WERI-Rb-1 (cell line): Measurements from ENCODE around the gene TBC1D20.

Experiments used
- DNase-seq: peaks from one replicate; pipeline ENCODE4 v3.0.0-alpha.2; 2020
- H3K27ac ChIP-seq: fragments of 250-450 bp; sonication (Bioruptor Pico); 2 replicates; pipeline ENCODE4 v1.5.1; 2020; ENCODE audit warnings: mild to moderate bottlenecking, moderate library complexity
- H3K27me3 ChIP-seq: fragments of 250-450 bp; sonication (Bioruptor Pico); 2 replicates; pipeline ENCODE4 v1.5.1; 2021; ENCODE audit warnings: mild to moderate bottlenecking, low read depth, moderate library complexity; ENCODE audit not compliant: insufficient read depth, severe bottlenecking
- H3K36me3 ChIP-seq: fragments of 250-450 bp; sonication (Bioruptor Pico); 2 replicates; pipeline ENCODE4 v1.5.1; 2020; ENCODE audit warnings: mild to moderate bottlenecking, moderate library complexity
- H3K4me3 ChIP-seq: 2 replicates; pipeline ENCODE4 v1.5.1; 2011; ENCODE audit warnings: low read depth, mild to moderate bottlenecking, control low read depth, low read length
- H3K9me3 ChIP-seq: fragments of 250-450 bp; sonication (Bioruptor Pico); 2 replicates; pipeline ENCODE4 v1.5.1; 2021; ENCODE audit warnings: mild to moderate bottlenecking, moderate library complexity; ENCODE audit not compliant: severe bottlenecking
- TF ChIP-seq, protein P1 (sequence below): IDR thresholded peaks from 2 replicates; pipeline ENCODE4 v1.5.1; 2011; ENCODE audit warnings: low read depth, mild to moderate bottlenecking, control low read depth, inconsistent platforms, low read length

TBC1D20 gene

DNA sequence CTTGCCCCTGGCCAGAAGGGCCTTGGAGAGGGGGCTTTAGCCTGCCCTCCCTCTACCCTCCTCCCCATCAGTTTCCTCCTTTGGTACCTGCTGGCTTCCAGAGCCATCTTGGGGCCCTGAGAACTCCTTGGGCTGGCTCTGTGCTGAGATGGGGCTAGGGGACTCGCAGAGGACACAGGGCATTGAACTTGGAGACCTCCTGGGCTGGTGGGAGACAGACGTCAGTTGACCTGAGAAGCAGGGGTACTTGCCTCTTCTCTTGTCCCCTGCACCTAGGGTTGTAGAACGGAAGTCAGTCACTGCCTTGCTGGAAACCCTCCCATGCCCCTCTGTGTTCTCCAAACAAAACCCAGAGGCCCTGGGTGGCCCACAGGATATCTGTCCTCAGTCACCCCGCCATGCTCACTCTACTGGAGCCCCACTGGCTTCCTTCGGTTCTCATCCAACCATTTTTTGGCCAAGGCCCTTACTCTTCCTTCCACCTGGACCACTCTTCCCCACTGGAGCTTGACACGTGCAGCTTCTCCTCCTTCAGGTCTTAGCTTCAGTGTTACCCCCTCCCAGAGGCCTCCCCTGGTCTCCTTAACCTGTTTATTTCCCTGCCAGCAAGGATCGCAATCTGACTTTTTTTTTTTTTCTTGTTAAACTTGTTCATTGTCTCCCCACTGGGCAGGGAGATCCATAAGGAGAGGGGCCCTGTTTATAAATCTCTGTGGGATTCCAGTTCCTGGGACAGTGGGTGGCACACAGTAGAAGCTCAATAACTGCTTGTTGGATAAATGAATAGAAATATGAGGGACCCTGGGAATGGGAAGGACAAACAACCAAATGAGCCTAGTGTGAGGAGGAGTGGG lies 53.3 kb downstream of the TBC1D20 start:
- Histone ChIP-seq H3K36me3 (peaks cover 16% of the 10 kb centered on the region), H3K27ac (no peak overlapping the region; the same call in 1 of the 2 replicates), H3K9me3 (no peaks in the 10 kb centered on the region), H3K27me3 (no peaks in the 10 kb centered on the region), H3K4me3 (peak overlapping the region; percentile 57)
- TF ChIP-seq, protein P1, sequence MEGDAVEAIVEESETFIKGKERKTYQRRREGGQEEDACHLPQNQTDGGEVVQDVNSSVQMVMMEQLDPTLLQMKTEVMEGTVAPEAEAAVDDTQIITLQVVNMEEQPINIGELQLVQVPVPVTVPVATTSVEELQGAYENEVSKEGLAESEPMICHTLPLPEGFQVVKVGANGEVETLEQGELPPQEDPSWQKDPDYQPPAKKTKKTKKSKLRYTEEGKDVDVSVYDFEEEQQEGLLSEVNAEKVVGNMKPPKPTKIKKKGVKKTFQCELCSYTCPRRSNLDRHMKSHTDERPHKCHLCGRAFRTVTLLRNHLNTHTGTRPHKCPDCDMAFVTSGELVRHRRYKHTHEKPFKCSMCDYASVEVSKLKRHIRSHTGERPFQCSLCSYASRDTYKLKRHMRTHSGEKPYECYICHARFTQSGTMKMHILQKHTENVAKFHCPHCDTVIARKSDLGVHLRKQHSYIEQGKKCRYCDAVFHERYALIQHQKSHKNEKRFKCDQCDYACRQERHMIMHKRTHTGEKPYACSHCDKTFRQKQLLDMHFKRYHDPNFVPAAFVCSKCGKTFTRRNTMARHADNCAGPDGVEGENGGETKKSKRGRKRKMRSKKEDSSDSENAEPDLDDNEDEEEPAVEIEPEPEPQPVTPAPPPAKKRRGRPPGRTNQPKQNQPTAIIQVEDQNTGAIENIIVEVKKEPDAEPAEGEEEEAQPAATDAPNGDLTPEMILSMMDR = no peak
- DNase-seq = no peak

DNA sequence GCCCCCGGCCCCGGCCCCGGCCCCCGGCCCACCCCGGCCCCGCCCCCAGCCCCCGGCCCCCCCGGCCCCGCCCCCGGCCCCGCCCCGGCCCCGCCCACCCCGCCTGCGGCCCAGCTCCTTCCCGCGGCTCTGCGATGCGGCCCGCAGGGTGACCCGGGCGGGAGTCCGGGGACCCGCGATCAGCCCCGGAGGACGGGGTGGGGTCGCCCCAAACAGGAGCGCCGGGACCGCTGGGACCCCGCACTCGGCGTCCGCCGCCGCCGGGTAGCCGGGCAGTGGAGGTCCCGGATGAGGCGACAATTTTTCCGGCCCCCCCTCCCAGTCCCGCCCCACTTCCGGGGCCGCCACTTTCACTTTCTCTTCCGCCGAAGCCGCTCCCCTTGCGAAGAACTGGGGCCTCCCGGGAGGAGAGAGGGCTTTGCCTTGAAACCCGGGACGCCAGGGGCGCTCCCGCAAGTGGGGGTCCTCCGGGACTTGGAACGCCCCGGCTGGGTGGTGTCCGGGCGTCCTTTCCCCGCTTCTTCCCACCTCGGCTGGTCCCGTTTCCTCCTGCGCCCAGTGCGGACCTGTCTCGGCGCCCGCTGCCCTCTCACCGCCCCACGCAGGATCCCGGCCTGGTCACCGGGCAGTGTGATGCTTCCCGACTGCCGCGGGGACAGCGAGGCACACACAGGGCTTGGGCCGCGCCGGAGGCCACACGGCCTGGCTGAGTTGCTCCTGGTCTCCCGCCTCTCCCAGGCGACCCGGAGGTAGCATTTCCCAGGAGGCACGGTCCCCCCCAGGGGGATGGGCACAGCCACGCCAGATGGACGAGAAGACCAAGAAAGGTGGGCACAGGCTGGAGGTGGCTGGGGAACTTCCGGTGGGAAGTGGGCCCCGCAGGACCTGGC lies 54.1 kb downstream of the TBC1D20 start, which contains the start of gene RBCK1:
RBCK1 (plus strand) TSS at position 347 of the 890 bp plus-strand sequence; CDS start at position 806, 459 bp downstream.
- Histone ChIP-seq H3K27ac (peak within 1 kb of the TSS; percentile 92), H3K9me3 (no peaks in the 10 kb centered on the region), H3K27me3 (no peaks in the 10 kb centered on the region), H3K4me3 (peak within 1 kb of the TSS; percentile 64), H3K36me3 (peaks cover 16% of the 10 kb centered on the region)
- TF ChIP-seq, protein P1 = no peak
- DNase-seq = peak; percentile 82

DNA sequence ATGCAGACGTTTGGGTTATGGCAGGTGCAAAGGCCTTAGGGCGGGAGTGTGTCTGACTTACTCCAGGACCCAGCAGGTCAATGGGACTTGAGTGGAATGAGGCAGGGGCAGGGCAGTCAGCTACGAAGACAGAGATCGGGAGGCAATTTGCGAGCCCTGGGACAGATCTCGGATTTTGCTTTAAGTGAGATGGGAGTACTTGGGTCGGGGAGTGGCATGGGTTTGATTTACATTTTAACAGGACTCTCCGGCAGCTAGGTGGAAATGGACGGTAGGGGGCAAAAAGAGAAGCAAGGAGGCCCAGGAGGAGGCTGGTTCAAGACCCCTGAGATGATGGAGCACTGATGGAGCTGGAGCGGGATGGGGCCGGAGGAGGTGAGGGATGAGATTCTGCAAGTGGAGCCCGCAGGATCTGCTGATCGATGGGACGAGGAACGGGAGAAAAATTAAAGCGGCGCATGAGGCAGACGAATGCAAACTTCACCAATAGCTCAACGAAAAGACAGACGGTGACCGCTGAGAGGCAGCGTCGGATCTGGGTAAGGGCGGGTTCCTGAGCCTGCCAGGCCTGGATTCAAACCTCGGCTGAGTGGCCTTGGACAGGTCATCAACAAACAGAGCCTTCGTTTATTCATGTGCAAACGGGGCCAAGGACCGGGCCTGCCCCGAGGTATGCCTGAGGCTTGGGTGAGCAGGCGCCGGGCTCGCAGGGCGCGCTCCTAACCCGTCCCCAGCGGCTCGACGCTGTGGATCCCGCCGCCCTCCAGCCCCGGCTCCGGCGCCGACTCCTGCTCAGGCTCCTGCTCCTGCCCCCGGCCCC lies 55.0 kb downstream of the TBC1D20 start:
- Histone ChIP-seq H3K9me3 (no peaks in the 10 kb centered on the region), H3K36me3 (peaks cover 16% of the 10 kb centered on the region), H3K27me3 (no peaks in the 10 kb centered on the region), H3K4me3 (peak overlapping the region; percentile 64), H3K27ac (peak overlapping the region; percentile 65)
- DNase-seq = peak; percentile 78
- TF ChIP-seq, protein P1 = peak; percentile 45

DNA sequence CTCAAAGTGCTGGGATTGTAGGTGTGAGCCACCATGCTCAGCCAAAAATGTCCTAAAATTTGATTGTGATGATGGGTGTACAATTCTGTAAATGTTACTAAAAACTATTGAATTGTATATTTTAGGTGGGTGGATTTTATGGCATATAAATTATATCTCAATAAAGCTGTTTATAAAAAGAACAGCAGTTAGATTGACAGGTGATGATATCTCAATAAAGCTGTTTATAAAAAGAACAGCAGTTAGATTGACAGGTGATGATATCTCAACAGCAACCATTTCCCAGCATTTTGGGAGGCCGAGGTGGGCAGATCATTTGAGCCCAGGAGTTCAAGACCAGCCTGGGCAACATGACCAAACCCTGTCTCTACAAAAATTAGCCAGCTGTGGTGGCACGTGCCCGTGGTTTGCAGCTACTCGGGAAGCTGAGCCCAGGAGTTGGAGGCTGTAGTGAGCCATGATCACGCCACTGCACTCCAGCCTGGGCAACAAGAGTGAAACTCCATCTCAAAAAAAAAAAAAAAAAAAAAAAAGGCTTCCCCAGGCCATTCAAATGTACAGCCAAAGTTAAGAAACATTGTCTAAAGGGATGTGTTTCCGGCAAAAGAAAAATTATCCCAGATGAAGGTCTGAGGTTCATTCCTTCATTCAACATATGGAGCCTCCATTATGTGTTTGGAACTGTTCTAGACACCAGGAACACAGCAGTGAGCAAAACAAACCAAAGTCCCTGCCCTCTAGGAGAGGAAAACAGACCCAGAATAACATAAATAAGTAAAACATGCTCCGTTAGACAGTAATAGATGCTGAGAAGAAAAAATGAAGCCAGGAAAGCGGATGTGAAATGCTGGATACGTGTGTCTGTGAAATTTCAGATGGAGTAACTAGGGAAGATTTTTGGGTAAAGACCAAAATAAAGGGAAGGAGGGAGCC lies 55.9 kb downstream of the TBC1D20 start:
- Histone ChIP-seq H3K36me3 (peaks cover 12% of the 10 kb centered on the region), H3K9me3 (no peaks in the 10 kb centered on the region), H3K27me3 (no peaks in the 10 kb centered on the region), H3K27ac (no peak overlapping the region), H3K4me3 (no peak overlapping the region)
- TF ChIP-seq, protein P1 = no peak
- DNase-seq = no peak
